Measurements from ENCODE around the gene ALK. TPM values are rescaled to one million over a fixed set of nuclear protein-coding genes. Genes with fewer than 3 reads are reported as not detected.

The ALK gene
- total and polyA plus RNA-seq, 2 experiments from 2014 or later: 0.35 TPM; not detected in 1

DNA sequence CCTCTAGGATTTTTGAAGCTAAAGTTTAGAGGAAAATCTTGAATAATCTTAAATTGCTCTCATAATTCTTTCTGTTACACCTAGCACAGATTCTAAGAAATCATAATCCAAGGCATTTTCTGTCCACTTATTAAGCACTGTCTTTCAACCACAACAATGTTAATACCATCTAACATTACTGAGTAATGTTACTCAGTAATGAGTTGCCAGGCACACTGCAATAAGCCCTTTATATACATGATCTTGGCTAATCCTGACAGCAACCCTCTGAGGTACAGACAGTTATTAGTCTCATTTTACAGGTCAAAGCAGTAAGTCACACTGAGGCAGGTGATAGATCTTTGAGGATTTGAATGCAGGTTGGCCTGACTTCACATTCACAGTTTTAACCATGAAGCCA is 291.9 kb downstream of the ALK start:
- Mint-ChIP-seq H3K36me3 (ENCODE audit: low read depth) (no peaks in the 10 kb centered on the region), H3K27ac (no peak overlapping the region), H3K9me3 (no peaks in the 10 kb centered on the region), H3K27me3 (ENCODE audit: insufficient read depth, low read depth, poor library complexity) (peaks cover 7% of the 10 kb centered on the region), H3K4me3 (no peak overlapping the region), H3K4me1 (peaks cover 22% of the 10 kb centered on the region)
- H3K79me2 ChIP-seq (replicated peaks; ENCODE audit: insufficient read depth): no peaks in the 10 kb centered on the region
- H3K4me1 ChIP-seq (ENCODE audit: insufficient read depth): peaks cover 12% of the 10 kb centered on the region
- H3K36me3 ChIP-seq (ENCODE audit: insufficient read depth): no peaks in the 10 kb centered on the region
- TF ChIP-seq, protein P1, sequence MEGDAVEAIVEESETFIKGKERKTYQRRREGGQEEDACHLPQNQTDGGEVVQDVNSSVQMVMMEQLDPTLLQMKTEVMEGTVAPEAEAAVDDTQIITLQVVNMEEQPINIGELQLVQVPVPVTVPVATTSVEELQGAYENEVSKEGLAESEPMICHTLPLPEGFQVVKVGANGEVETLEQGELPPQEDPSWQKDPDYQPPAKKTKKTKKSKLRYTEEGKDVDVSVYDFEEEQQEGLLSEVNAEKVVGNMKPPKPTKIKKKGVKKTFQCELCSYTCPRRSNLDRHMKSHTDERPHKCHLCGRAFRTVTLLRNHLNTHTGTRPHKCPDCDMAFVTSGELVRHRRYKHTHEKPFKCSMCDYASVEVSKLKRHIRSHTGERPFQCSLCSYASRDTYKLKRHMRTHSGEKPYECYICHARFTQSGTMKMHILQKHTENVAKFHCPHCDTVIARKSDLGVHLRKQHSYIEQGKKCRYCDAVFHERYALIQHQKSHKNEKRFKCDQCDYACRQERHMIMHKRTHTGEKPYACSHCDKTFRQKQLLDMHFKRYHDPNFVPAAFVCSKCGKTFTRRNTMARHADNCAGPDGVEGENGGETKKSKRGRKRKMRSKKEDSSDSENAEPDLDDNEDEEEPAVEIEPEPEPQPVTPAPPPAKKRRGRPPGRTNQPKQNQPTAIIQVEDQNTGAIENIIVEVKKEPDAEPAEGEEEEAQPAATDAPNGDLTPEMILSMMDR (conservative IDR thresholded peaks at IDR 0.05; ENCODE audit: low read depth in 2 of 2): no peak
- TF ChIP-seq, protein P2, sequence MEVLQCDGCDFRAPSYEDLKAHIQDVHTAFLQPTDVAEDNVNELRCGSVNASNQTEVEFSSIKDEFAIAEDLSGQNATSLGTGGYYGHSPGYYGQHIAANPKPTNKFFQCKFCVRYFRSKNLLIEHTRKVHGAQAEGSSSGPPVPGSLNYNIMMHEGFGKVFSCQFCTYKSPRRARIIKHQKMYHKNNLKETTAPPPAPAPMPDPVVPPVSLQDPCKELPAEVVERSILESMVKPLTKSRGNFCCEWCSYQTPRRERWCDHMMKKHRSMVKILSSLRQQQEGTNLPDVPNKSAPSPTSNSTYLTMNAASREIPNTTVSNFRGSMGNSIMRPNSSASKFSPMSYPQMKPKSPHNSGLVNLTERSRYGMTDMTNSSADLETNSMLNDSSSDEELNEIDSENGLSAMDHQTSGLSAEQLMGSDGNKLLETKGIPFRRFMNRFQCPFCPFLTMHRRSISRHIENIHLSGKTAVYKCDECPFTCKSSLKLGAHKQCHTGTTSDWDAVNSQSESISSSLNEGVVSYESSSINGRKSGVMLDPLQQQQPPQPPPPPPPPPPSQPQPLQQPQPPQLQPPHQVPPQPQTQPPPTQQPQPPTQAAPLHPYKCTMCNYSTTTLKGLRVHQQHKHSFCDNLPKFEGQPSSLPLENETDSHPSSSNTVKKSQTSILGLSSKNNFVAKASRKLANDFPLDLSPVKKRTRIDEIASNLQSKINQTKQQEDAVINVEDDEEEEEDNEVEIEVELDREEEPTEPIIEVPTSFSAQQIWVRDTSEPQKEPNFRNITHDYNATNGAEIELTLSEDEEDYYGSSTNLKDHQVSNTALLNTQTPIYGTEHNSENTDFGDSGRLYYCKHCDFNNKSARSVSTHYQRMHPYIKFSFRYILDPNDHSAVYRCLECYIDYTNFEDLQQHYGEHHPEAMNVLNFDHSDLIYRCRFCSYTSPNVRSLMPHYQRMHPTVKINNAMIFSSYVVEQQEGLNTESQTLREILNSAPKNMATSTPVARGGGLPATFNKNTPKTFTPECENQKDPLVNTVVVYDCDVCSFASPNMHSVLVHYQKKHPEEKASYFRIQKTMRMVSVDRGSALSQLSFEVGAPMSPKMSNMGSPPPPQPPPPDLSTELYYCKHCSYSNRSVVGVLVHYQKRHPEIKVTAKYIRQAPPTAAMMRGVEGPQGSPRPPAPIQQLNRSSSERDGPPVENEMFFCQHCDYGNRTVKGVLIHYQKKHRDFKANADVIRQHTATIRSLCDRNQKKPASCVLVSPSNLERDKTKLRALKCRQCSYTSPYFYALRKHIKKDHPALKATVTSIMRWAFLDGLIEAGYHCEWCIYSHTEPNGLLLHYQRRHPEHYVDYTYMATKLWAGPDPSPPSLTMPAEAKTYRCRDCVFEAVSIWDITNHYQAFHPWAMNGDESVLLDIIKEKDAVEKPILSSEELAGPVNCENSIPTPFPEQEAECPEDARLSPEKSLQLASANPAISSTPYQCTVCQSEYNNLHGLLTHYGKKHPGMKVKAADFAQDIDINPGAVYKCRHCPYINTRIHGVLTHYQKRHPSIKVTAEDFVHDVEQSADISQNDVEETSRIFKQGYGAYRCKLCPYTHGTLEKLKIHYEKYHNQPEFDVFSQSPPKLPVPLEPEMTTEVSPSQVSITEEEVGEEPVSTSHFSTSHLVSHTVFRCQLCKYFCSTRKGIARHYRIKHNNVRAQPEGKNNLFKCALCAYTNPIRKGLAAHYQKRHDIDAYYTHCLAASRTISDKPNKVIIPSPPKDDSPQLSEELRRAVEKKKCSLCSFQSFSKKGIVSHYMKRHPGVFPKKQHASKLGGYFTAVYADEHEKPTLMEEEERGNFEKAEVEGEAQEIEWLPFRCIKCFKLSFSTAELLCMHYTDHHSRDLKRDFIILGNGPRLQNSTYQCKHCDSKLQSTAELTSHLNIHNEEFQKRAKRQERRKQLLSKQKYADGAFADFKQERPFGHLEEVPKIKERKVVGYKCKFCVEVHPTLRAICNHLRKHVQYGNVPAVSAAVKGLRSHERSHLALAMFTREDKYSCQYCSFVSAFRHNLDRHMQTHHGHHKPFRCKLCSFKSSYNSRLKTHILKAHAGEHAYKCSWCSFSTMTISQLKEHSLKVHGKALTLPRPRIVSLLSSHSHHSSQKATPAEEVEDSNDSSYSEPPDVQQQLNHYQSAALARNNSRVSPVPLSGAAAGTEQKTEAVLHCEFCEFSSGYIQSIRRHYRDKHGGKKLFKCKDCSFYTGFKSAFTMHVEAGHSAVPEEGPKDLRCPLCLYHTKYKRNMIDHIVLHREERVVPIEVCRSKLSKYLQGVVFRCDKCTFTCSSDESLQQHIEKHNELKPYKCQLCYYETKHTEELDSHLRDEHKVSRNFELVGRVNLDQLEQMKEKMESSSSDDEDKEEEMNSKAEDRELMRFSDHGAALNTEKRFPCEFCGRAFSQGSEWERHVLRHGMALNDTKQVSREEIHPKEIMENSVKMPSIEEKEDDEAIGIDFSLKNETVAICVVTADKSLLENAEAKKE (CRISPR knock-in tag; IDR thresholded peaks at IDR 0.05): no peak
- TF ChIP-seq POLR2AphosphoS5 (IDR thresholded peaks at IDR 0.05; ENCODE audit: low read depth) (no peak), EZH2phosphoT487 (IDR thresholded peaks at IDR 0.05; ENCODE audit: unreplicated experiment) (no peak), ZNF114 (CRISPR knock-in tag; IDR thresholded peaks at IDR 0.05) (no peak), ZNF331 (CRISPR knock-in tag; IDR thresholded peaks at IDR 0.05; ENCODE audit: low read depth) (no peak), JUNB (IDR thresholded peaks at IDR 0.05; ENCODE audit: unreplicated experiment) (no peak), STAT1 (IDR thresholded peaks at IDR 0.05; ENCODE audit: unreplicated experiment) (no peak), EZH2 (IDR thresholded peaks at IDR 0.05; ENCODE audit: low read depth, unreplicated experiment) (no peak)
- TF ChIP-seq, protein P3, sequence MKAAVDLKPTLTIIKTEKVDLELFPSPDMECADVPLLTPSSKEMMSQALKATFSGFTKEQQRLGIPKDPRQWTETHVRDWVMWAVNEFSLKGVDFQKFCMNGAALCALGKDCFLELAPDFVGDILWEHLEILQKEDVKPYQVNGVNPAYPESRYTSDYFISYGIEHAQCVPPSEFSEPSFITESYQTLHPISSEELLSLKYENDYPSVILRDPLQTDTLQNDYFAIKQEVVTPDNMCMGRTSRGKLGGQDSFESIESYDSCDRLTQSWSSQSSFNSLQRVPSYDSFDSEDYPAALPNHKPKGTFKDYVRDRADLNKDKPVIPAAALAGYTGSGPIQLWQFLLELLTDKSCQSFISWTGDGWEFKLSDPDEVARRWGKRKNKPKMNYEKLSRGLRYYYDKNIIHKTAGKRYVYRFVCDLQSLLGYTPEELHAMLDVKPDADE (IDR thresholded peaks at IDR 0.05): no peak
- DNase-seq (ENCODE audit: low spot score): no peak
- H3K4me3 ChIP-seq: no peak overlapping the region
- no peak overlapping the region for H3K27ac ChIP-seq (ENCODE audit: low read depth)
- no peak overlapping the region for H2AFZ ChIP-seq
- no peaks in the 10 kb centered on the region for H3F3A ChIP-seq (replicated peaks; ENCODE audit: low read depth)
- H4K20me1 ChIP-seq (replicated peaks; ENCODE audit: insufficient read depth): no peaks in the 10 kb centered on the region
- no peak overlapping the region for H3K4me2 ChIP-seq
- ATAC-seq: no peak
- H3K27me3 ChIP-seq (ENCODE audit: insufficient read depth): no peaks in the 10 kb centered on the region
- no peaks in the 10 kb centered on the region; the same call in 1 of the 2 replicates for H3K9me2 ChIP-seq (ENCODE audit: insufficient read depth)
